Cardiac muscle cell (in vitro differentiated cells and primary cell): ENCODE measurements around the gene SEC16A. TPM values are rescaled to one million over a fixed set of nuclear protein-coding genes. Genes with fewer than 3 reads are reported as not detected.

Source experiments
- DNase-seq, 2 donors: peaks; one replicate each; pipeline versions ENCODE4 v3.0.0 to v3.0.0-alpha.2; 2010 to 2017; ENCODE audit warnings: low read depth in 1 of 2, low spot score in 1 of 2
- H3K27ac ChIP-seq: fragments of 200-600 bp; sonication (generic); 2 replicates; pipeline ENCODE4 v1.5.1; 2016
- H3K27me3 ChIP-seq: fragments of 200-600 bp; sonication (generic); 2 replicates; pipeline ENCODE4 v1.6.0; 2016; ENCODE audit warnings: control low read depth
- H3K36me3 ChIP-seq: fragments of 200-600 bp; sonication (generic); 2 replicates; pipeline ENCODE4 v1.5.1; 2016; ENCODE audit warnings: control low read depth
- H3K4me1 ChIP-seq: fragments of 200-600 bp; sonication (generic); 2 replicates; pipeline ENCODE4 v1.8.1; 2017; ENCODE audit warnings: low read depth, mild to moderate bottlenecking, mixed run types
- H3K4me3 ChIP-seq: fragments of 200-600 bp; sonication (generic); 2 replicates; pipeline ENCODE4 v1.5.1; 2016; ENCODE audit warnings: mild to moderate bottlenecking
- H3K9me3 ChIP-seq: fragments of 200-600 bp; sonication (generic); 2 replicates; pipeline ENCODE4 v1.5.1; 2017; ENCODE audit warnings: low read depth, mild to moderate bottlenecking, control low read depth
- polyA plus RNA-seq: library from polyadenylated mRNA; unstranded; fragments of >200 nt; fragmentation: Nextera tagmentation; extraction: Ambion mirVana; gene quantifications from 2 replicates; pipeline ENCODE4 v1.2.1, GENCODE V29; 2016
- total RNA-seq: library from RNA; depleted of rRNA; stranded (reverse); fragments of >200 nt; gene quantifications from 2 replicates; pipeline ENCODE4 v1.2.3, GENCODE V29; 2016
- TF ChIP-seq, protein P1 (sequence below): IDR thresholded peaks from 2 replicates; pipeline ENCODE4 v1.5.1; 2012; ENCODE audit warnings: low read depth, mild to moderate bottlenecking, low read length

The SEC16A gene
- total and polyA plus RNA-seq, 2 experiments from 2014 or later, result 32.3 to 39.5 TPM

DNA sequence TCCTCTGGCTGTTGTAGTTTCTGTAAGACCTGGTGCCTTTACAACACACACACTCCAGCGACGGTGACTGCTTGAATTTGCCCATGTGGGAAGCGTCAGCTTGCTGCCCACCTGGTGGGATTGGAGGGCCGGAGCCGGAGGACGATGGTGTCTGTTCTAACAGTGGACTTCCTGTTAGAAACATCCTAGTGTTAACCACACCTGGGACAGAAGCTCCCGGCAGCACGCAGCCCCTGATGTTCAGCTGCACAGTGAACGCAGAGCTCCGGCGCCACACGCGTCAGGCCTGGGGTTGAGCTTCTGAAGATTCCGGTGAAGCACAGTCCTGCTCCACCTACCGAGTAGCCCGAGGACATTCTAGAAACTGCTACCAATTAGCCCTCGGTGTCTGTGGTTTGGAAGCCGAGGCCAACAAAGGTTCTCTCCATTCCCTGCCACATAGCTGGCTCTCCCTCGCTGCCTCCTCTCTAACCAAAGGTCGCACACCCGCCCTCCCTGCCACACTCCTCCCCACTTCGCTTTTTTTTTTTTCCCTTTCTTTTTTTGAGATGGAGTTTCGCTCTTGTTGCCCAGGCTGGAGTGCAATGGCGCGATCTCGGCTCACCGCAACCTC is 58.0 kb downstream of the SEC16A start:
- H3K4me3 ChIP-seq, result no peak overlapping the region
- H3K27ac ChIP-seq, result no peak overlapping the region
- H3K4me1 ChIP-seq, result no peaks in the 10 kb centered on the region
- DNase-seq, result no peak
- TF ChIP-seq, protein P1, sequence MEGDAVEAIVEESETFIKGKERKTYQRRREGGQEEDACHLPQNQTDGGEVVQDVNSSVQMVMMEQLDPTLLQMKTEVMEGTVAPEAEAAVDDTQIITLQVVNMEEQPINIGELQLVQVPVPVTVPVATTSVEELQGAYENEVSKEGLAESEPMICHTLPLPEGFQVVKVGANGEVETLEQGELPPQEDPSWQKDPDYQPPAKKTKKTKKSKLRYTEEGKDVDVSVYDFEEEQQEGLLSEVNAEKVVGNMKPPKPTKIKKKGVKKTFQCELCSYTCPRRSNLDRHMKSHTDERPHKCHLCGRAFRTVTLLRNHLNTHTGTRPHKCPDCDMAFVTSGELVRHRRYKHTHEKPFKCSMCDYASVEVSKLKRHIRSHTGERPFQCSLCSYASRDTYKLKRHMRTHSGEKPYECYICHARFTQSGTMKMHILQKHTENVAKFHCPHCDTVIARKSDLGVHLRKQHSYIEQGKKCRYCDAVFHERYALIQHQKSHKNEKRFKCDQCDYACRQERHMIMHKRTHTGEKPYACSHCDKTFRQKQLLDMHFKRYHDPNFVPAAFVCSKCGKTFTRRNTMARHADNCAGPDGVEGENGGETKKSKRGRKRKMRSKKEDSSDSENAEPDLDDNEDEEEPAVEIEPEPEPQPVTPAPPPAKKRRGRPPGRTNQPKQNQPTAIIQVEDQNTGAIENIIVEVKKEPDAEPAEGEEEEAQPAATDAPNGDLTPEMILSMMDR, result no peak
- no peaks in the 10 kb centered on the region for H3K9me3 ChIP-seq
- no peaks in the 10 kb centered on the region for H3K27me3 ChIP-seq
- peaks cover 28% of the 10 kb centered on the region for H3K36me3 ChIP-seq

DNA sequence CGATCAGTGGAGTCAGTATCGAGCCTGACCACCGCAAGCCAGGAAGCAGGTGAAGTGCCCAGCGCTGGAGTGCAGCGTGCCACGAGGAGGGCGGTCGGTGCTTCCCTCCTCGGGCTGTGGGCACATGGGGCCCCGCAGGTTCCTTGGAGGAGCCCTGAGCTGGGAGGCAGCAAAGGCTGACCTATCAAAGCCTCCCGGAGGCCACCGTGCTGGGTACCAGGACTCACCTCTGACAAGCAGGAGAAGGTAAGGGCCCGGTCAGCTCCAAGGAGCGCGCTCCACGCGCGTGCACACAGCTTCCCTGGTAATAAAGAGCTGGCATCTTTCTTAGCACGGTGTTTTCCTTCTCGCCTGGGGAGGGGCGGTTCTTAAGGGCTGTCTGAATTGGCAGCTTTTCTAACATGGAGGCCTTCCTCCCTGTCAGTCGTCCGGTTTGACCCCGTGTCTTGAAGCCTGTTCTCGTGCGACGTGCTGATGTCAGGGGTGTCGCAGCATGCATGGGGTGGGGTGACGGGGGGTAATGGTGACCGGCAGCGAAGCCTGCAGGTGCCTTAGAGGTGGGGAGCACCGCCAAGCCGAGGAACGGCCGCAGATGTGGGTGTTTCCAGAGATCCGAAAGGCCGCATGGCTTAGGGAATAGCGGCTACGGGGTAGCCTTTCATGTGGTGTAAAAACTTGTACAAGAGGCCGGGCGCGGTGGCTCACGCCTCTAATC is 59.3 kb downstream of the SEC16A start:
- Histone ChIP-seq H3K27me3 (no peaks in the 10 kb centered on the region), H3K27ac (no peak overlapping the region), H3K4me1 (no peaks in the 10 kb centered on the region), H3K9me3 (no peaks in the 10 kb centered on the region), H3K36me3 (peaks cover 27% of the 10 kb centered on the region), H3K4me3 (no peak overlapping the region)
- TF ChIP-seq, protein P1, result no peak
- no peak for DNase-seq

DNA sequence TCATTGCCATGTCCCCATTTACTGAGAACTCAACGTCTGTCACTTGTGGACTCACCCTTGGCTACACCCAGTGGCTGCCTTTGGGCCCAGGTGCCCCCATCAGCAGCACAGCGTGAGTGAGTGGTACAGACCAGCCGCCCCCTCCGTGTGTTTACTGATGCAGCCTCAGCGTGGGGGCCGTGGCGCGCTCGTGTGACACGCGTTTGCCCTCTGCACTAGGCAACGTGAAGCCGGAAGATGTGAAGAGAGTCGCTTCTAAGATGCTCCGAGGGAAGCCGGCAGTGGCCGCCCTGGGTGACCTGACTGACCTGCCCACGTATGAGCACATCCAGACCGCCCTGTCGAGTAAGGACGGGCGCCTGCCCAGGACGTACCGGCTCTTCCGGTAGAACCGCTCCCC is 60.0 kb downstream of the SEC16A start:
- Histone ChIP-seq H3K4me1 (no peaks in the 10 kb centered on the region), H3K36me3 (peaks cover 33% of the 10 kb centered on the region), H3K27me3 (no peaks in the 10 kb centered on the region), H3K27ac (no peak overlapping the region), H3K4me3 (no peak overlapping the region), H3K9me3 (no peaks in the 10 kb centered on the region)
- DNase-seq, result no peak
- TF ChIP-seq, protein P1, result no peak

DNA sequence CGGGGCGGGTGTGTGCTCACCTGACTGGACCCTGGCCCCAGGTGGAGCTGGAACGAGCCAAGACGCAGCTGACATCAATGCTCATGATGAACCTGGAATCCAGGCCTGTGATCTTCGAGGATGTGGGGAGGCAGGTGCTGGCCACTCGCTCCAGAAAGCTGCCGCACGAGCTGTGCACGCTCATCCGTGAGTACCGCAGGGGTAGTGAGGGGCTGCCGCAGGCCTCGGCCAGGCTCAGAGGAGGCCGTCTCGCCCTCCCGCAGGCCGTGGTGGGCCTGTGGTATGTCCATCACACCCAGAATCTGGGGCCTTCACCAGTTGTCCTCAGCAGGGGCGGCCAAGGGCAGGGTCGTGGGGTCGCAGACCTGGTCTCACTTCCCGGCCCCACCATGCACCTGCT is 61.0 kb downstream of the SEC16A start:
- H3K27me3 ChIP-seq, result no peaks in the 10 kb centered on the region
- H3K36me3 ChIP-seq, result peaks cover 39% of the 10 kb centered on the region
- no peaks in the 10 kb centered on the region for H3K4me1 ChIP-seq
- DNase-seq, result no peak
- no peaks in the 10 kb centered on the region for H3K9me3 ChIP-seq
- H3K27ac ChIP-seq, result no peak overlapping the region
- H3K4me3 ChIP-seq, result no peak overlapping the region
- TF ChIP-seq, protein P1, result no peak

DNA sequence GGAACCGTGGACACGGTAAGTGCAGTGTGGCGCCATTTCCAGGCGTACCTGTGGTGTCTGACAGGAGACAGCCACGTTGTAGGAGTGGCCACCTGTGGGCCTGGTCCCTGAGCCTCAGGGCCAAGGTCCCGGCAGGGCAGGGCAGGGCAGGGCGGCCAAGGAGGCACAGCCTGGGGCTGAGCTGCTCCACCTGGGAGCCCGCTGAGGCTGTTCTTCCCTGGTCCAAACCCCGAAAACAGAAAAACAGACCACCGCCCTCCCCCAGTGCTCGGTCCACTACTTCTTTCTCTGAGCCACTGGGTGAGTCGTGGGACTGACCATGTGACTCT is 63.8 kb downstream of the SEC16A start:
- no peak for DNase-seq
- TF ChIP-seq, protein P1, result no peak

More for the DNA sequence above, 63.8 kb downstream of the SEC16A start:
- Histone ChIP-seq H3K27ac (no peak overlapping the region), H3K9me3 (no peaks in the 10 kb centered on the region), H3K4me1 (no peaks in the 10 kb centered on the region), H3K4me3 (no peak overlapping the region), H3K36me3 (peaks cover 51% of the 10 kb centered on the region), H3K27me3 (no peaks in the 10 kb centered on the region)
